Measurements from ENCODE around the gene GREB1. TPM values are rescaled to one million over a fixed set of nuclear protein-coding genes. Genes with fewer than 3 reads are reported as not detected.

The GREB1 gene
- total and polyA plus RNA-seq, 12 donors = 2.2 to 26.2 (median 3.7) TPM

GRCh38 chr2:11617527-11617926, 83.7 kb downstream of the GREB1 start:
- Histone ChIP-seq H3K27ac (no peak overlapping the region), H3K4me3 (no peak overlapping the region), H3K27me3 (no peaks in the 10 kb centered on the region), H3K9me3 (replicated peaks in 1 of 3) (no peaks in the 10 kb centered on the region), H3K36me3 (replicated peaks in 1 of 2) (no peaks in the 10 kb centered on the region), H3K4me1 (replicated peaks in 1 of 2) (no peaks in the 10 kb centered on the region)
- TF ChIP-seq POLR2A (IDR thresholded peaks at IDR 0.05) = no peak
- no peak for TF ChIP-seq CTCF (IDR thresholded peaks at IDR 0.05)
- no peak for DNase-seq
- intact Hi-C loops (cut with DNase I) = no loop called here
- 92 to 95% (median 94%) methylated on average over 12 to 14 of the region's 14 CpGs for WGBS, 4 donors

GRCh38 chr2:11617984-11618707, 84.3 kb downstream of the GREB1 start:
- TF ChIP-seq POLR2A (IDR thresholded peaks at IDR 0.05) = no peak
- TF ChIP-seq CTCF (IDR thresholded peaks at IDR 0.05) = no peak
- H3K4me1 ChIP-seq (replicated peaks in 1 of 2) = no peaks in the 10 kb centered on the region
- no peaks in the 10 kb centered on the region for H3K27me3 ChIP-seq
- no peaks in the 10 kb centered on the region for H3K36me3 ChIP-seq (replicated peaks in 1 of 2)
- no peak for DNase-seq
- H3K9me3 ChIP-seq (replicated peaks in 1 of 3) = no peaks in the 10 kb centered on the region
- WGBS, 4 donors = 91 to 96% (median 95%) methylated on average over 16 to 33 of the region's 33 CpGs
- H3K27ac ChIP-seq = no peak overlapping the region
- intact Hi-C loops (cut with DNase I) = no loop called here
- H3K4me3 ChIP-seq = no peak overlapping the region

GRCh38 chr2:11618708-11619062, 84.8 kb downstream of the GREB1 start:
- DNase-seq = no peak
- Histone ChIP-seq H3K27ac (no peak overlapping the region), H3K9me3 (replicated peaks in 1 of 3) (no peaks in the 10 kb centered on the region), H3K36me3 (replicated peaks in 1 of 2) (no peaks in the 10 kb centered on the region), H3K4me3 (no peak overlapping the region), H3K4me1 (replicated peaks in 1 of 2) (no peaks in the 10 kb centered on the region), H3K27me3 (no peaks in the 10 kb centered on the region)
- TF ChIP-seq CTCF (IDR thresholded peaks at IDR 0.05) = no peak
- no peak for TF ChIP-seq POLR2A (IDR thresholded peaks at IDR 0.05)
- WGBS, 4 donors = 93 to 96% (median 95%) methylated on average over 10 to 20 of the region's 20 CpGs
- intact Hi-C loops (cut with DNase I) = no loop called here

- TF ChIP-seq POLR2A (IDR thresholded peaks at IDR 0.05) (no peak), CTCF (IDR thresholded peaks at IDR 0.05) (no peak)
- Histone ChIP-seq H3K4me1 (replicated peaks in 1 of 2) (no peaks in the 10 kb centered on the region), H3K27me3 (no peaks in the 10 kb centered on the region), H3K9me3 (replicated peaks in 1 of 3) (no peaks in the 10 kb centered on the region), H3K27ac (no peak overlapping the region), H3K36me3 (replicated peaks in 1 of 2) (no peaks in the 10 kb centered on the region), H3K4me3 (no peak overlapping the region)
- no peak for DNase-seq
- intact Hi-C loops (cut with DNase I) = no loop called here
- 55 to 75% (median 66%) methylated on average over 2 of the region's 2 CpGs for WGBS, 4 donors
These were observed 87.6 kb downstream of the GREB1 start for GRCh38 chr2:11621410-11621809.
